Right atrium auricular region (tissue), 2 donors: ENCODE results near the gene ADAP2. TPM values are rescaled to one million over a fixed set of nuclear protein-coding genes. Genes with fewer than 3 reads are reported as not detected.
A peak's percentile ranks its signal among the peaks of the same experiment; 100 is the strongest.
"Not testable (repeated sequence)": the region's sequence is repeated elsewhere in the genome, so short reads cannot be mapped to it uniquely, and the experiment has no call there.

Experiments used
- DNase-seq: peaks from one replicate; pipeline ENCODE4 v3.0.0-alpha.2; 2019; ENCODE audit warnings: low spot score
- H3K27ac ChIP-seq, 2 donors: fragments of 200-600 bp; sonication (generic); 1 replicate in 1 of 2; 2 replicates in 1 of 2; pipeline ENCODE4 v1.5.1; 2016 to 2019
- H3K27me3 ChIP-seq, 2 donors: fragments of 200-600 bp; sonication (generic); one replicate each; pipeline versions ENCODE4 v1.5.1 to v1.6.0; 2017 to 2019
- H3K36me3 ChIP-seq: fragments of 200-600 bp; sonication (generic); one replicate; pipeline ENCODE4 v1.5.1; 2016
- H3K4me1 ChIP-seq, 2 donors: fragments of 200-600 bp; sonication (generic); one replicate each; pipeline versions ENCODE4 v1.5.1 to v1.6.0; 2017 to 2019
- H3K4me3 ChIP-seq, 2 donors: fragments of 200-600 bp; sonication (generic); 1 replicate in 1 of 2; 2 replicates in 1 of 2; pipeline ENCODE4 v1.5.1; 2017 to 2019; ENCODE audit warnings: mild to moderate bottlenecking in 1 of 2, moderate library complexity in 1 of 2
- H3K9me3 ChIP-seq, 2 donors: fragments of 200-600 bp; sonication (generic); one replicate each; pipeline ENCODE4 v1.5.1; 2019
- CTCF ChIP-seq, 2 donors: fragments of 200-600 bp; sonication (generic); IDR thresholded peaks; one replicate each; pipeline ENCODE4 v1.5.1; 2019; ENCODE audit warnings: antibody characterized with exemption in 2 of 2
- total RNA-seq, 2 donors: library from RNA; depleted of rRNA; stranded (reverse); fragments of >200 nt; gene quantifications; one replicate each; pipeline ENCODE4 v1.1.0, GENCODE V29; 2016

The ADAP2 gene
- total RNA-seq, 2 donors from 2014 or later = 4.3 to 11.1 TPM

- peaks cover 0 to 29% of the 10 kb centered on the region in 2 donors for H3K4me1 ChIP-seq
- DNase-seq = no peak
- TF ChIP-seq CTCF (IDR thresholded peaks at IDR 0.05) = no peak
- no peaks in the 10 kb centered on the region for H3K9me3 ChIP-seq
- peak overlapping the region in 1 of 2 donors; percentile 23 for H3K27ac ChIP-seq
- H3K27me3 ChIP-seq = no peaks in the 10 kb centered on the region
- H3K4me3 ChIP-seq = no peak overlapping the region
- H3K36me3 ChIP-seq = no peaks in the 10 kb centered on the region
Measured at GRCh38 chr17:30958187-30958586, 36.4 kb downstream of the ADAP2 start.

- Histone ChIP-seq H3K27ac (no peak overlapping the region), H3K9me3 (no peaks in the 10 kb centered on the region), H3K4me1 (peaks cover 0 to 11% of the 10 kb centered on the region in 2 donors), H3K27me3 (no peaks in the 10 kb centered on the region), H3K36me3 (no peaks in the 10 kb centered on the region), H3K4me3 (no peak overlapping the region)
- DNase-seq = peak; percentile 28
- no peak for TF ChIP-seq CTCF (IDR thresholded peaks at IDR 0.05)
Measured at GRCh38 chr17:30961209-30962188, 39.8 kb downstream of the ADAP2 start.

- not testable (repeated sequence) for H3K4me3 ChIP-seq, H3K4me1 ChIP-seq, H3K9me3 ChIP-seq, H3K27me3 ChIP-seq, H3K36me3 ChIP-seq, H3K27ac ChIP-seq
- DNase-seq = peak; percentile 55
Measured at GRCh38 chr17:30964312-30964711, 42.6 kb downstream of the ADAP2 start.

GRCh38 chr17:30964876-30965275 lies 43.1 kb downstream of the ADAP2 start:
- no peak overlapping the region for H3K4me3 ChIP-seq
- H3K36me3 ChIP-seq = no peaks in the 10 kb centered on the region
- H3K4me1 ChIP-seq = no peaks in the 10 kb centered on the region
- no peak overlapping the region for H3K27ac ChIP-seq
- no peak for TF ChIP-seq CTCF (IDR thresholded peaks at IDR 0.05)
- DNase-seq = no peak
- no peaks in the 10 kb centered on the region for H3K9me3 ChIP-seq
- H3K27me3 ChIP-seq = no peaks in the 10 kb centered on the region

- H3K36me3 ChIP-seq = no peaks in the 10 kb centered on the region
- no peak for DNase-seq
- TF ChIP-seq CTCF (IDR thresholded peaks at IDR 0.05) = no peak
- no peaks in the 10 kb centered on the region for H3K9me3 ChIP-seq
- no peaks in the 10 kb centered on the region for H3K4me1 ChIP-seq
- H3K4me3 ChIP-seq = no peak overlapping the region
- no peaks in the 10 kb centered on the region for H3K27me3 ChIP-seq
- H3K27ac ChIP-seq = no peak overlapping the region
Measured at GRCh38 chr17:30965686-30966085, 43.9 kb downstream of the ADAP2 start.

GRCh38 chr17:30967911-30968310 lies 46.2 kb downstream of the ADAP2 start:
- H3K27ac ChIP-seq = peak overlapping the region in 1 of 2 donors; percentile 11
- not testable (repeated sequence) for H3K9me3 ChIP-seq, H3K4me1 ChIP-seq, H3K4me3 ChIP-seq, H3K27me3 ChIP-seq, H3K36me3 ChIP-seq
- DNase-seq = peak; percentile 52
